HG02678 (cell line): ENCODE results near the gene PLXDC2.
"Not testable (repeated sequence)": the region's sequence is repeated elsewhere in the genome, so short reads cannot be mapped to it uniquely, and the experiment has no call there.

Experiments used
- ATAC-seq: cut with Tn5 transposase; IDR thresholded peaks from one replicate; pipeline ENCODE4 v1.9.1; 2021; ENCODE audit warnings: mild to moderate bottlenecking, moderate library complexity; ENCODE audit not compliant: unreplicated experiment

The PLXDC2 gene

GRCh38 chr10:20166096-20166675 lies 350.0 kb downstream of the PLXDC2 start:
- no peak for ATAC-seq

GRCh38 chr10:20170661-20171060 lies 354.4 kb downstream of the PLXDC2 start:
- ATAC-seq: no peak

- no peak for ATAC-seq
These were observed 356.8 kb downstream of the PLXDC2 start for GRCh38 chr10:20173046-20173445.

DNA sequence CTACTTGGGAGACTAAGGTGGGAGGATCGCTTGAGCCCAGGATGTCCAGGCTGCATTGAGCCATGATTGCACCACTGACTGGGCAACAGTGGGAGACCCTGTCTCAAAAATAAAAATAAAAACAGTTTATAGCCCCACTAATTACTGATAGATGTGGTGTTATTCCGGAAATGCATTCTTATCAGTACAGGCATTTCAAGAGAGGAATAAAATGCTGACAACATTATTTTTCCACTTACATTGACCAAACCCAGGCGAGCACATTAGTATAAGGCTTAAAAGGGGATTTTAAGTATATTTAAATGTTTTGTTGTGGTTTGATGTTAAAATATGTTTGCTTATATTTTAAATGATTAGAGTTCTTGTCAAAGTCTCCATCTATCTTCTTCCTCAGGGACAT lies 359.5 kb downstream of the PLXDC2 start:
- ATAC-seq: no peak

GRCh38 chr10:20180766-20181165 lies 364.5 kb downstream of the PLXDC2 start:
- no peak for ATAC-seq

DNA sequence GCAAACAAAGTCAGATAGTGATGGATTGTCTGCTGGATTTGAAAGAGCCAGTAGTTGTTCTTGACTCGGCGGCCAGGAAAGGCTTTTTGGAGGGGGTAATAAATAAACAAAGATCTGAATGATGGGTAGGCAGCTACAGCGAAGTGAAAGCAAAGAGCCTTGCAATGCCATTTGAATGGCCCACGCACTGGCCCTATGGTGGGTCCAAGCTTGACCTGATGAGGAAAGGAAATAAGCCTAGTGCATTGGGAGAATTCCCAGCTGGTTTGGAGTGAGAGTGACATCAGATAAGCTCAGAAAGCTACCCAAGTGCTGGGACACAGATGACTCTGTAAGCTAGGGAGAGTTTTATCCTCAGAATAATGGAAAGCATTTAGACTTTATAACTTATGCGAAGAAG lies 365.2 kb downstream of the PLXDC2 start:
- no peak for ATAC-seq

- ATAC-seq: no peak
These were observed 368.9 kb downstream of the PLXDC2 start for GRCh38 chr10:20185116-20185515.

- ATAC-seq: not testable (repeated sequence)
These were observed 375.2 kb downstream of the PLXDC2 start for GRCh38 chr10:20191392-20191791.

DNA sequence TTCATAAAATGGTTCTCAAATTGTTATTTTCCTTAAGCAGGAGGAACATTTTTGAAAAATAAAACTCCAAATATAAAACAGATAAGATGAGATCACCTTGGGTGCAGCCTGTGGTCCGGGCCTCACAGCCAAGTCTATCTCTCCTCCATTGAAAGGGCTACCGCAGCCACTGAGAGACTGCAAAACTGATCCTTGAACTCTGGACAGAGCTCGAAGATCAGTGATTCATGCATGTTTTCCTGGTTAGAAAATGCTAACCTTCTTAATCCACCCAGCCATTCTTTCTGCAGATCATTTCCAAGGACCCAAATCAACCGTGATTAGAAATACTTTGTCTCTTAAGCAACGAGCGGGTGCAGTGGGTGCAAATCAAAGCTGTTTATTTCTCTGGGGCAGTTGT lies 378.8 kb downstream of the PLXDC2 start:
- ATAC-seq: no peak

- ATAC-seq: no peak
These were observed 384.5 kb downstream of the PLXDC2 start for GRCh38 chr10:20200758-20201157.

DNA sequence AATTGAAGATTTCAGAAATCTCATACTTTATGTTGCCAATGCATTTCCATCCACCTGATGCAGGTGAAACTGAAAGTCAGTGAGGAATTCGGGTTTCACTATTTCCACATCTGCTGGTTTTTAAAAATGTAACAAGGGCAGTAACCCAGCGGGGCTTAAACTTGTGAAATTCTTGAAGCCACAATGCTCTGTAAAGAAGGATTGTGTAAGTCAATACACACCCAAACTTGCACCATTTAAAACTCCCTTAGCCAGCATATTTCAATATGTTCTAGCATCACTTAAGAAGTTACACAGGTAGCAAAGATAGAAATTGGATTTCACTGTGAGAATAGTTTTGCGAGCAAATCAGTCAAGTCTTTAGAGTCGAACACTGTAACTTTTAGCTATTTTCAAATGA lies 386.1 kb downstream of the PLXDC2 start:
- no peak for ATAC-seq

DNA sequence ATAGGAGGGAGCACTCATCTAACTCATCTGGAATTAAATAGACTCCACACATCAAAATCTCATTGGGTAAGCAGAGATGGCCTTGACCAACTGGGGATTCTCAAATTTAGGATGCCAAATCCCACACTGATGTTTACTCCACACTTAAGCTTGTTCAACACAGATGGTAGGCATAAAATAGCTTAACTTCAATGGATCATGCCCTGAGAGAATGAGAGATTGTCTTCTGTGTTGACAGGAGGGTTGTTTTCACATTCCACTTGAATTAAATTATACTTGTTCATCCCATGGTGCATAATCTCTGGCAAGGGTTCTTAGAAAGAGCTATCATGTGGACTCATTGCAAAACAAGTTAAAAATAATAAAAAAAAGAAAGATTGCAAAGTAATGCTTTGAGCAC lies 391.4 kb downstream of the PLXDC2 start:
- no peak for ATAC-seq

DNA sequence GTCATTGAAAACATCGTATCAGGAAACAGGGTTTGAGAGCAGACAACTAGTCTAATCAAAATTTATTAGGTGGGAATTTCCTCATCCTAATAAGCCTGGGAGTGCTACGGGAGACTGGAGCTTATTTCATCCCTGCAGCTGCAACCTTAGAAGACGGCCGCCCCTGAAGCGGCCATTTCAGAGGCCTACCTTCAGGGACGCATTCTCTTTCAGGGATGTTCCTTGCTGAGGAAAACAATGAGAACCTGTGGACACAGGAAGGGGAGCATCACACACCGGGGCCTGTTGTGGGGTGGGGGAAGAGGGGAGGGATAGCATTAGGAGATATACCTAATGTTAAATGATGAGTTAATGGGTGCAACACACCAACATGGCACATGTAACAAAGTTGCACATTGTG lies 392.9 kb downstream of the PLXDC2 start:
- ATAC-seq: not testable (repeated sequence)

- ATAC-seq: no peak
These were observed 399.4 kb downstream of the PLXDC2 start for GRCh38 chr10:20215547-20216152.

DNA sequence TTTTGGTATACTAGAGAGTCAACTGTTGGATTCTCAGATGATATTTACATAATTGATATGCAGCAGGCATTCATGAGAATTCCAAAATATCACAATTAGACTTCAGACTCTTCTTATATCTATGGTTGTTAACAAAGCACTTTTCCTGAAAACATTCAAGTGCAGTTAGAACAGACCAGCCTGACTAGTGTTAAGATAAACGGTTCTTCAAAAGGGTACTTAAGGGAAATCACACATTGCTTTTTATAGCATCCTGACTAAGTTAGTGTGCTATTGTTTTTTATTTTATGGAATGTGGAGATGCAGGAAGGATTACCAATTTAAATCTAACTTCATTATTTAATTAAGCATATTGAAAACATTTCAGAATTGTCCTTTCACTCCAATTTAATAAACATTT lies 405.1 kb downstream of the PLXDC2 start:
- ATAC-seq: no peak

- ATAC-seq: no peak
These were observed 412.5 kb downstream of the PLXDC2 start for GRCh38 chr10:20228729-20229128.

DNA sequence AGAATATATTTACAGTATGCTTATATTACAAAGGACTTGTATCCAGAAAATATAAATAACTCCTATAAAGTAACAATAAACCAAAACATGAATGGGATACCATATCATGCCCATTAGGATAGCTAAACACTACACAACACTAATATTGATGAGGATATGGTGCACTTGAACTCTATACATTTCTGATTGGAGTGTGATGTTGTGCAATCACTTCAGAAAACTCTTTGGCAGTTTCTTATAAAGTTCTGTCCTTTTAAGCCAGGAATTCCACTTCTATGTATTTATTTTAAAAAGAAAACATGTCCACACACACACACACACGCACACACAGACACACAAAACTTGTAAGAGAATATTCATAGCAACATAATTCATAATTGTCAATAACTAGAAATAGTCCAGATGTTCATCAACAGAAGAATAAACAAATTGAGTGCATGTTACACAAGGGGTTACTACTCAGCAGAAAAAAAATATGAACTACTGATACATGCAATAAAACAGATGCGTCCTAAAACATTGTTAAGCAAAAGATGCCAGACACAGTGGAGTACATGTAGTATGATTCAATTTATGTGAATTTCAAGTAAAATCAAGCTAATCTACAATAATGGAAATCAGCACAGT lies 416.0 kb downstream of the PLXDC2 start:
- no peak for ATAC-seq

GRCh38 chr10:20233423-20233822 lies 417.2 kb downstream of the PLXDC2 start:
- no peak for ATAC-seq

GRCh38 chr10:20234579-20234978 lies 418.3 kb downstream of the PLXDC2 start:
- ATAC-seq: no peak

DNA sequence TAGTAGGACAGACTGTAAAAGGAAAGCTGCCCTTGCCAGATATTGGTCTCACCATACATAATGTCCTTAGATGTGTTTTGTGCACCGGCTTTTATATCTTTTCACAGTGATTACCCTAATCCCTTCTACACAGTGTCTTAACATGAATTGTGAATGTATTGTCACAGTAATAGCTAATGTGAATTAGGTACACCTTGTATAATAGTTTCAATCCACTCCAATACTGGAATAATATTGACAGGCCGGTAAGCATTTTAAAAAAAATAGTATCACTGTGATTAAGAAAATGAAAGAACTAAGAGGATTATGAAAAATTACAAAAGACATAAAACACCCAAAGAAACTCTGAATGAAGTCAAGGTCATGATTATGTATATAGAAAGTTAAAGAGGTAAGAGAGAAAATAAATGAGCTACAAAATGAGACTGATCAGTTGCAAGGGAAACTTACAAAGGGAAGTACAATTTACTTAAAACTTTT lies 420.9 kb downstream of the PLXDC2 start:
- no peak for ATAC-seq

DNA sequence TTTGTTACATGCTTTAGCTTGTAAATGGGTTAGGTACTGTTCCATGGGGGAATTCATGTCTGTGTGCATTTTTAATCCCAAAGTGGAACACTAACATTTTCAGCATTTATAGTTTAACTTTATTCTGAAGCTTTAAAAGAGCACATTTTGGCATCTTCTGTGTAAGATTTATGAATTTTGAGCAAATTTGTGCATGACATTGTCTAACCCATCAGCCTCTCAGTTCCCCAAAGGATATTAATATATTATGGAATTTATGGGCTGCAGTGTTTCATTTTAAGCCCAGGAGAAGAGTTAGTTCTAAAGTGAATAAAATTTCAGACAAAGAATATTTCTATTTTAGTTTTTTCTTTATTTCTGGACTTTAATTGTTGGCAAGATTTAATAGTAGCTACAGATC lies 421.4 kb downstream of the PLXDC2 start:
- ATAC-seq: no peak

DNA sequence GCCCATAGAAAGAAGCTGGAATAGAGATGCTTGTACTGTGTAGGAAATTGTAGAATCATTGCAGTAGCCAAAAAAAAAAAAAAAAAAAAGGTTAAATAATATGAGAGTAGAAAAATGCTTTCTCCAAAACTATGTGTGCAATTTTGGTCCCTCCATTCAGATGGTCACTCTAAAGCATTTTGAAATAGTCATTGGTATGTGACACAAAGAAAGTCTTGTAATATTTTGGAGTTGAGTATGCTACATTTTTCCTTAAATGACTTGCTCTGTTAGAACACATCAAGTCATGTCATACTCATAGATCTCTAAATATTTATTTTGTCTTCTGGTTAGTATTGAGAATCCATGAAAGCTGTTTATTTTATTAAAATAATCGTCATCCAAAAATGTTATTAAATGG lies 424.4 kb downstream of the PLXDC2 start:
- ATAC-seq: no peak
